H1 (cell line): ENCODE measurements around the gene ALPG. TPM values are rescaled to one million over a fixed set of nuclear protein-coding genes. Genes with fewer than 3 reads are reported as not detected.
A peak's percentile ranks its signal among the peaks of the same experiment; 100 is the strongest.

Experiments used
- CTCF ChIA-PET: fragments of 300-600 bp; sonication (Branson Sonifier 250); formaldehyde crosslinking; loops from one replicate; lab custom pipeline; 2021; ENCODE audit not compliant: partially characterized antibody; lab: Charles Lee
- POLR2A ChIA-PET: fragments of 300-600 bp; sonication (Branson Sonifier 250); formaldehyde crosslinking; loops from one replicate; lab custom pipeline; 2021; ENCODE audit warnings: inconsistent platforms; ENCODE audit not compliant: partially characterized antibody; lab: Charles Lee
- DNase-seq, 2 experiments: peaks; one replicate each; pipeline versions ENCODE4 v3.0.0 to v3.0.0-alpha.2; 2010 to 2022; ENCODE audit warnings: low spot score in 2 of 2, low read depth in 1 of 2, mixed read lengths in 1 of 2
- FAIRE-seq: peaks from 2 replicates; lab custom pipeline; 2011; peaks lifted over from hg19 to GRCh38; lab: Jason Lieb, UNC
- H2AFZ ChIP-seq: 2 replicates; pipeline ENCODE4 v1.8.1; 2012; ENCODE audit warnings: low read length, inconsistent platforms
- H2AK5ac ChIP-seq: 2 replicates; pipeline ENCODE4 v1.6.1; 2013; ENCODE audit warnings: low read depth, low read length
- H2BK120ac ChIP-seq: replicated peaks from 2 replicates; pipeline ENCODE3; 2013; ENCODE audit warnings: low read depth, low read length, inconsistent platforms
- H2BK12ac ChIP-seq: 2 replicates; pipeline ENCODE4 v1.6.1; 2013; ENCODE audit warnings: low read depth, low read length
- H2BK15ac ChIP-seq: 2 replicates; pipeline ENCODE4 v1.6.1; 2013; ENCODE audit warnings: low read length
- H2BK20ac ChIP-seq: 2 replicates; pipeline ENCODE4 v1.6.1; 2013; ENCODE audit warnings: low read length
- H2BK5ac ChIP-seq: 2 replicates; pipeline ENCODE4 v1.6.1; 2013; ENCODE audit warnings: low read depth, low read length
- H3K14ac ChIP-seq: 2 replicates; pipeline ENCODE4 v1.6.1; 2013; ENCODE audit warnings: inconsistent platforms; ENCODE audit not compliant: insufficient read length
- H3K18ac ChIP-seq: 2 replicates; pipeline ENCODE4 v1.6.1; 2013; ENCODE audit warnings: low read length; ENCODE audit errors: extremely low read depth
- H3K23ac ChIP-seq: 2 replicates; pipeline ENCODE4 v1.6.1; 2013; ENCODE audit warnings: inconsistent platforms; ENCODE audit not compliant: insufficient read length
- H3K23me2 ChIP-seq: 2 replicates; pipeline ENCODE4 v1.6.1; 2013; ENCODE audit warnings: low read depth, low read length
- H3K27ac ChIP-seq: 2 replicates; pipeline ENCODE4 v1.6.1; 2011; ENCODE audit warnings: low read depth, low read length, inconsistent platforms
- H3K27me3 ChIP-seq, 4 experiments: replicated peaks in 1 of 4; 1 replicate in 1 of 4; 2 replicates in 3 of 4; pipeline versions ENCODE4 v1.6.1 to v1.8.1; 2011 to 2013; ENCODE audit warnings: low read length in 3 of 4, mild to moderate bottlenecking in 3 of 4, inconsistent platforms in 2 of 4, mixed read lengths in 2 of 4, moderate library complexity in 1 of 4; ENCODE audit not compliant: control insufficient read depth in 3 of 4, insufficient read depth in 3 of 4; ENCODE audit errors: extremely low read depth in 1 of 4
- H3K36me3 ChIP-seq, 4 experiments: 2 replicates each; pipeline versions ENCODE4 v1.6.1 to v1.8.1; 2011 to 2013; ENCODE audit warnings: mild to moderate bottlenecking in 4 of 4, low read length in 3 of 4, moderate library complexity in 2 of 4, control low read depth in 1 of 4, inconsistent platforms in 1 of 4; ENCODE audit not compliant: insufficient read depth in 4 of 4, control insufficient read depth in 2 of 4
- H3K4ac ChIP-seq: replicated peaks from 2 replicates; pipeline ENCODE3; 2013; ENCODE audit warnings: low read length, low read depth, mixed read lengths, inconsistent platforms; ENCODE audit not compliant: insufficient read length
- H3K4me1 ChIP-seq, 4 experiments: replicated peaks in 1 of 4; 1 replicate in 1 of 4; 2 replicates in 3 of 4; pipeline versions ENCODE4 v1.6.1 to v1.8.1; 2011 to 2013; ENCODE audit warnings: low read length in 3 of 4, inconsistent platforms in 2 of 4, mixed read lengths in 1 of 4; ENCODE audit not compliant: insufficient read depth in 4 of 4, control insufficient read depth in 3 of 4
- H3K4me2 ChIP-seq, 2 experiments: 2 replicates each; pipeline versions ENCODE4 v1.6.1 to v1.8.1; 2011 to 2013; ENCODE audit warnings: low read depth in 2 of 2, low read length in 2 of 2, control low read depth in 1 of 2, inconsistent platforms in 1 of 2, mild to moderate bottlenecking in 1 of 2; ENCODE audit not compliant: insufficient read depth in 1 of 2
- H3K4me3 ChIP-seq, 4 experiments: fragments of 200-600, 300-600 bp in 1 of 4; sonication (generic), shearing (Covaris generic), sonication (Bioruptor Twin) in 1 of 4; 2 replicates each; pipeline versions ENCODE4 v1.5.1 to v1.8.1; 2011 to 2016; ENCODE audit warnings: low read length in 4 of 4, low read depth in 3 of 4, control low read depth in 2 of 4, inconsistent platforms in 2 of 4, mild to moderate bottlenecking in 2 of 4, mixed read lengths in 1 of 4, moderate library complexity in 1 of 4; ENCODE audit not compliant: insufficient read depth in 2 of 4; ENCODE audit errors: extremely low read depth in 1 of 4
- H3K56ac ChIP-seq: replicated peaks from 2 replicates; pipeline ENCODE3; 2013; ENCODE audit warnings: low read depth, mild to moderate bottlenecking, mixed read lengths, low read length, inconsistent platforms; ENCODE audit not compliant: insufficient read length
- H3K79me1 ChIP-seq: 2 replicates; pipeline ENCODE4 v1.6.1; 2013; ENCODE audit warnings: low read depth, low read length, control low read depth
- H3K79me2 ChIP-seq, 2 experiments: 2 replicates each; pipeline versions ENCODE4 v1.6.1 to v1.8.1; 2012 to 2013; ENCODE audit warnings: low read length in 2 of 2, mild to moderate bottlenecking in 2 of 2, inconsistent platforms in 1 of 2; ENCODE audit not compliant: insufficient read depth in 2 of 2, control insufficient read depth in 1 of 2
- H3K9ac ChIP-seq, 4 experiments: replicated peaks in 1 of 4; 1 replicate in 1 of 4; 2 replicates in 3 of 4; pipeline versions ENCODE4 v1.6.1 to v1.8.1; 2011 to 2013; ENCODE audit warnings: low read depth in 3 of 4, low read length in 3 of 4, control low read depth in 2 of 4, mild to moderate bottlenecking in 2 of 4, moderate library complexity in 2 of 4, inconsistent platforms in 1 of 4; ENCODE audit errors: extremely low read depth in 1 of 4
- H3K9me3 ChIP-seq, 2 experiments: 2 replicates each; pipeline versions ENCODE4 v1.6.1 to v1.8.1; 2012 to 2013; ENCODE audit warnings: mild to moderate bottlenecking in 2 of 2, moderate library complexity in 2 of 2, control low read depth in 1 of 2, inconsistent platforms in 1 of 2, low read depth in 1 of 2, low read length in 1 of 2, mixed read lengths in 1 of 2; ENCODE audit not compliant: insufficient read depth in 2 of 2
- H4K20me1 ChIP-seq, 2 experiments: replicated peaks in 1 of 2; 2 replicates each; pipeline versions ENCODE3 to v1.8.1; 2011 to 2013; ENCODE audit warnings: inconsistent platforms in 2 of 2, low read length in 2 of 2, mild to moderate bottlenecking in 1 of 2; ENCODE audit not compliant: insufficient read depth in 2 of 2, control insufficient read depth in 1 of 2
- H4K5ac ChIP-seq: 2 replicates; pipeline ENCODE4 v1.6.1; 2013; ENCODE audit warnings: low read length, low read depth, mixed read lengths, inconsistent platforms; ENCODE audit not compliant: insufficient read length
- H4K8ac ChIP-seq: 2 replicates; pipeline ENCODE4 v1.8.0; 2013; ENCODE audit warnings: mild to moderate bottlenecking, moderate library complexity, low read length, inconsistent platforms; ENCODE audit not compliant: insufficient read depth; ENCODE audit errors: extremely low read depth
- H4K91ac ChIP-seq: replicated peaks from 2 replicates; pipeline ENCODE3; 2013; ENCODE audit warnings: low read length, mixed read lengths, inconsistent platforms; ENCODE audit not compliant: insufficient read length
- BACH1 ChIP-seq: IDR thresholded peaks from 2 replicates; pipeline ENCODE4 v1.6.1; 2012; ENCODE audit warnings: low read length, improper control_type of control experiment
- CTCF ChIP-seq, 3 experiments: IDR thresholded peaks; 1 replicate in 2 of 3; 2 replicates in 1 of 3; pipeline versions ENCODE4 v1.5.1 to v1.6.1; 2011; ENCODE audit warnings: low read length in 3 of 3, mild to moderate bottlenecking in 3 of 3, inconsistent platforms in 2 of 3, low read depth in 1 of 3, moderate library complexity in 1 of 3; ENCODE audit not compliant: insufficient read depth in 1 of 3; ENCODE audit errors: control extremely low read depth in 1 of 3
- EP300 ChIP-seq, 2 experiments: IDR thresholded peaks; 1 replicate in 1 of 2; 2 replicates in 1 of 2; pipeline ENCODE4 v1.6.1; 2011 to 2012; ENCODE audit warnings: low read depth in 2 of 2, low read length in 2 of 2, mild to moderate bottlenecking in 2 of 2, borderline replicate concordance in 1 of 2, inconsistent platforms in 1 of 2, moderate library complexity in 1 of 2
- WGBS, 2 experiments: shearing (Covaris generic) in 1 of 2; methylation state at CpG; one replicate each; pipeline versions ENCODE4 v1.1.6 to v1.1.7; 2013 to 2015; ENCODE audit warnings: low lambda C conversion rate in 2 of 2, mixed read lengths in 2 of 2, inconsistent platforms in 1 of 2, low coverage in 1 of 2, missing lambda C conversion rate in 1 of 2; ENCODE audit not compliant: insufficient replicate concordance in 2 of 2, insufficient coverage in 1 of 2, insufficient read length in 1 of 2; ENCODE audit errors: extremely low coverage in 1 of 2, missing lambda C conversion rate in 1 of 2; 5-methylcytosine and 5-hydroxymethylcytosine counted together
- polyA plus RNA-seq, 7 experiments: library from polyadenylated mRNA; depleted of rRNA in 3 of 7; stranded (reverse) in 5 of 7; unstranded in 2 of 7; fragments of >200 nt in 5 of 7; fragments of 200-250 nt in 2 of 7; gene quantifications; 1 replicate in 5 of 7; 2 replicates in 1 of 7; 4 replicates in 1 of 7; pipeline versions ENCODE4 v1.2.1 to v1.2.3, GENCODE V29; 2011 to 2013; ENCODE audit warnings: missing spikeins in 2 of 7, mixed read lengths in 2 of 7
- total RNA-seq: library from RNA; stranded (reverse); fragmentation: NEBNext Ultra II Directional; extraction: Animal tissue kit (Norgen Biotek cat#: 25700); gene quantifications from 2 replicates; pipeline ENCODE4 v1.2.1, GENCODE V29; 2021
- TF ChIP-seq, protein P1 (sequence below): IDR thresholded peaks from 2 replicates; pipeline ENCODE4 v1.6.1; 2011; ENCODE audit warnings: low read depth, mild to moderate bottlenecking, low read length; ENCODE audit not compliant: insufficient read depth

ALPG gene
- total and polyA plus RNA-seq, 2 of the 8 experiments (the other 6 are each of a cell fraction or from before 2014, with no cell fraction given): 0.56 to 2.1 TPM

DNA sequence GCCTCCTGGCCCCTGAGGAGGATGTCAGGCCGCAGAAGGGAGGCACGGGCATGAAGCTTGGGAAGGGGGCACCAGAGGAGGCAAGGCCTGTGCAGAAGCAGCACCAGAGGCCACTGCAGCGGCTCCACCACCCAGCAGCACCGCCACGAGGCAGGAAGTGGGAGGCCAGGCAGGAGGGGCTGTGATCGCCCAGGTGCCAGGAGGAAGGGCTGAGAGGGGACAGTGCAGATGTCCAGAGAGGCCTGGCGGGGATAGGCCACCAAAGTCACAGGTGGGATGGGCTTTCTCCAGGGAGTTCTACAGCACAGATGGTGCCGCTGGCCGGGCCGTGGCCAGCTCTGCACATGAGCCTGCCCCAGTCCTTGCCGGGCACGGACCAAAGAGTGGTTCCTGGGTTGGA lies 43.3 kb downstream of the ALPG start:
- Histone ChIP-seq H3K9me3 (no peaks in the 10 kb centered on the region), H3K23me2 (no peaks in the 10 kb centered on the region; the same call in 1 of the 2 replicates), H3K14ac (no peak overlapping the region), H3K4me1 (peaks cover 0 to 9% (median 0%) of the 10 kb centered on the region in 4 experiments; a peak in 2 of 7 replicates), H3K4ac (no peak overlapping the region), H3K18ac (no peak overlapping the region), H3K79me2 (no peaks in the 10 kb centered on the region), H3K4me3 (no peak overlapping the region), H2BK12ac (no peak overlapping the region), H3K27me3 (no peaks in the 10 kb centered on the region), H3K27ac (no peak overlapping the region), H4K8ac (no peak overlapping the region; the same call in 1 of the 2 replicates), H3K79me1 (no peaks in the 10 kb centered on the region), H3K23ac (no peak overlapping the region), H2AK5ac (no peak overlapping the region), H2BK20ac (no peak overlapping the region), H2BK15ac (no peak overlapping the region), H3K36me3 (no peaks in the 10 kb centered on the region), H4K91ac (no peak overlapping the region), H3K4me2 (no peak overlapping the region), H4K20me1 (no peaks in the 10 kb centered on the region), H2BK120ac (no peak overlapping the region), H4K5ac (no peak overlapping the region), H3K9ac (no peak overlapping the region), H3K56ac (no peak overlapping the region), H2AFZ (no peak overlapping the region), H2BK5ac (no peak overlapping the region)
- peak in 2 of 3 experiments; percentile 6 to 17; a peak in 2 of 4 replicates for TF ChIP-seq CTCF (IDR thresholded peaks at IDR 0.05; ENCODE audit: control extremely low read depth in 1 of 3, insufficient read depth in 1 of 3, low read depth in 1 of 3, low read length in 3 of 3)
- no peak for TF ChIP-seq BACH1
- TF ChIP-seq EP300 (IDR thresholded peaks at IDR 0.05; ENCODE audit: borderline replicate concordance in 1 of 2, low read depth in 2 of 2, low read length in 2 of 2): no peak
- TF ChIP-seq, protein P1, sequence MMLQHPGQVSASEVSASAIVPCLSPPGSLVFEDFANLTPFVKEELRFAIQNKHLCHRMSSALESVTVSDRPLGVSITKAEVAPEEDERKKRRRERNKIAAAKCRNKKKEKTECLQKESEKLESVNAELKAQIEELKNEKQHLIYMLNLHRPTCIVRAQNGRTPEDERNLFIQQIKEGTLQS: no peak
- DNase-seq (no peak), FAIRE-seq (no peak)
- POLR2A ChIA-PET: interaction anchor here (0.8 to 1.0 kb wide), 2 partner anchors 25 to 73 kb away, joined by 3 to 4 read pairs; no protein-coding TSS in a partner anchor
- 76% methylated on average over 11 of the region's 12 CpGs; no CpG with 5 or more reads in 1 of the 2 experiments for WGBS, 2 experiments
- CTCF ChIA-PET: interaction anchor here (0.6 to 2.3 kb wide), 5 partner anchors 15 to 182 kb away, joined by 3 to 20 read pairs (median 3); partner anchors contain the start of gene PRSS56
